NCI-H748 (cell line): ENCODE measurements around the gene MYCBPAP.

Experiments used
- DNase-seq: peaks from one replicate; lab custom pipeline; 2025; ENCODE audit not compliant: unreplicated experiment; lab: John Stamatoyannopoulos, UW

MYCBPAP gene

GRCh38 chr17:50507871-50508572 is at the start of gene MYCBPAP:
TSS of gene MYCBPAP (plus strand) at chr17:50508439. CDS start at chr17:50508675, 236 bp downstream.
- peak; percentile 89 for DNase-seq

GRCh38 chr17:50458701-50459676 is 49.2 kb upstream of the MYCBPAP start:
- DNase-seq: no peak

GRCh38 chr17:50459756-50460155 is 48.5 kb upstream of the MYCBPAP start:
- no peak for DNase-seq

GRCh38 chr17:50460831-50461526 is 47.3 kb upstream of the MYCBPAP start:
- no peak for DNase-seq

- DNase-seq: no peak
Measured at GRCh38 chr17:50461550-50462132, 46.6 kb upstream of the MYCBPAP start.

GRCh38 chr17:50462446-50462845 is 45.8 kb upstream of the MYCBPAP start:
- DNase-seq: no peak

GRCh38 chr17:50464121-50464520 is 44.1 kb upstream of the MYCBPAP start:
- no peak for DNase-seq

GRCh38 chr17:50464736-50465135 is 43.5 kb upstream of the MYCBPAP start:
- DNase-seq: no peak

GRCh38 chr17:50465171-50465570 is 43.1 kb upstream of the MYCBPAP start:
- no peak for DNase-seq

- DNase-seq: no peak
Measured at GRCh38 chr17:50465635-50466034, 42.6 kb upstream of the MYCBPAP start.

- peak; percentile 44 for DNase-seq
Measured at GRCh38 chr17:50466371-50467113, 41.7 kb upstream of the MYCBPAP start.

- no peak for DNase-seq
Measured at GRCh38 chr17:50467114-50467854, 41.0 kb upstream of the MYCBPAP start.

- no peak for DNase-seq
Measured at GRCh38 chr17:50467855-50468303, 40.4 kb upstream of the MYCBPAP start.

GRCh38 chr17:50468304-50469207 is 39.7 kb upstream of the MYCBPAP start, which contains the start of gene CHAD:
TSS of gene CHAD (minus strand) at chr17:50468880. CDS start at chr17:50468813, 67 bp downstream.
- DNase-seq: peak; percentile 48

- peak; percentile 48 for DNase-seq
Measured at GRCh38 chr17:50469208-50469605, 39.0 kb upstream of the MYCBPAP start.

- DNase-seq: no peak
Measured at GRCh38 chr17:50469671-50470305, 38.5 kb upstream of the MYCBPAP start.

GRCh38 chr17:50470426-50470825 is 37.8 kb upstream of the MYCBPAP start:
- no peak for DNase-seq
